HG03066 (cell line): ENCODE results near the gene DGKI.
"Not testable (repeated sequence)": the region's sequence is repeated elsewhere in the genome, so short reads cannot be mapped to it uniquely, and the experiment has no call there.

ENCODE experiments used
- ATAC-seq: cut with Tn5 transposase; IDR thresholded peaks from one replicate; pipeline ENCODE4 v1.9.1; 2021; ENCODE audit warnings: low read depth; ENCODE audit not compliant: unreplicated experiment

Gene DGKI

GRCh38 chr7:137753948-137754851 lies 92.6 kb downstream of the DGKI start:
- ATAC-seq = no peak

- no peak for ATAC-seq
Measured at GRCh38 chr7:137753575-137753947, 93.2 kb downstream of the DGKI start.

GRCh38 chr7:137753067-137753466 lies 93.7 kb downstream of the DGKI start:
- ATAC-seq = no peak

DNA sequence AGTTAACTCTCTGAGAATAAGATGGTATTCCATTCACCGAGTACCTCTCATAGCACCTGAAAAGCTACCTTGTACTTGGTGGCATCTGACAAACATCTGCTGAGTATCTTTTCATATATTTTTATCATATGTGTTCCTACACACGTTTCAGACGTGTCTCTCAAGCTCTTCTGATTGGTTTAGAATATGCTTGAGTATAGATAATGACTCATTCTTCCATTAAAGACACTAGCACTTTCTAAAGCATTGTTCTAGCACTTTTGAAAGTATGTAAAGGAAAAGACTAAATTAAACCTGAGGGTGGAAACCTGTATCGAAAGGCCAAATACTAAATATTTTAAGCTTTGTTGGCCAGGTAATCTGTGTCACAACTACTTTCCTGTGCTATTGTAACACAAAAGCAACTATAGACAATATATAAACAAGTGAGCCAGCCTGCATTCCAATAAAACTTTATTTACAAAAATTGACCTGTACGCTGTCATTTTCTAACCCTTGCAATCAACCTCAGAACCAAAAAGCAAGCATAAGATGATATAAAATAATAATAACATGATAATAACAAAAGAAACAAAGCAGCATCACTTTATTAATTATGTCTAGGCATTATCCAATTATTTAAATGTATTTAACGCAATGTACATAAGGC lies 95.3 kb downstream of the DGKI start:
- ATAC-seq = no peak

DNA sequence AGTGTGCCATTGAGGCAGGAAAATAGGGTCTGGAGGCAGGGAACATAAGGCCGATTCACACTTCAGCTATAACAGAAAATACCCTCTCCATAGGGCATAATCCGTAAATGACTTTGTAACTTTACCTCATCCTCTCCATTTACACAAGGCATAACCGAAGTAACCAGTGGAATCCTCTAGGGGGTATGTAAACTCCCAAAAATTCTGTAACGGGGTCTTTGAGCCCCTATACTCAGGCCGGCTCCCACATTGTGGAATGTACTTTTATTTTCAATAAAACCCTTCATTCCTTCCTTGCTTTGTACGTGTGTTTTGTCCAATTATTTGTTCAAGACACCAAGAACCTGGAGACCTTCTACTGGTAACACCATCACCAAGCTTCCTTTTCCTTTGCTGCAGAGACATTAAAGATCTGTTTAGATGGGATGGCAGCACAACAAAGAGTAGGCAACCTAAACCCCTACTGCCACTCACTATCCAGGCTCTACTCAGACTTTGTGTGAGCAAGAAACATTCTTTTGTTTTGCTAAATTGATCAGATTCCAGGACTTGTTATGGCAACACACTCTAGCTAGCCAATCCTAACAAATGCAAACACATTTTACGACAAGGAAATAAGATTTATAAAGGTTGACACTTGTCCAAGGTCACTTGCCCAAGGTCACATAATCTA lies 99.3 kb downstream of the DGKI start:
- ATAC-seq = no peak

GRCh38 chr7:137743021-137743420 lies 103.8 kb downstream of the DGKI start:
- no peak for ATAC-seq

- ATAC-seq = no peak
Measured at GRCh38 chr7:137742051-137742450, 104.7 kb downstream of the DGKI start.

GRCh38 chr7:137741443-137741842 lies 105.3 kb downstream of the DGKI start:
- no peak for ATAC-seq

GRCh38 chr7:137734221-137734620 lies 112.6 kb downstream of the DGKI start:
- no peak for ATAC-seq

GRCh38 chr7:137732168-137732567 lies 114.6 kb downstream of the DGKI start:
- no peak for ATAC-seq

- ATAC-seq = no peak
Measured at GRCh38 chr7:137731436-137731835, 115.3 kb downstream of the DGKI start.

DNA sequence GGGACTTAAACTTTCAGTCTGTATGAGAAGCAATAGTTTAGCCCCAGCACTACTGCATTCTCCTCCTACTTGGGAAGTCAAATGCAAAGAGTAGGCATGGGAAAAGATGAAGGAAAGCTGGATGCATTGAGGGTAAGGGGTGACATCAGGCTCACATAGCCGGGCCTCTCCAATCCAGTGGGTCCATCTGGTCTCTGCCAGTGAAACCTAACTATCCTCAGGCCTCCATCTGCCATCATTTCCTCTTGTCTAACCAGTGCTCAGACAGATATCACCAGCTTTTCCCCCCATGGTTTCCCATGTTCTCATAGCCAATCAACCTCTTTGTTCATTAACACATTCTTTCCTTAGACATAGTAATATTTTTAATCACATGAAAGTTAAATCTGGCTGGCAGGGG lies 118.3 kb downstream of the DGKI start:
- no peak for ATAC-seq

- ATAC-seq = no peak
Measured at GRCh38 chr7:137727413-137727812, 119.4 kb downstream of the DGKI start.

DNA sequence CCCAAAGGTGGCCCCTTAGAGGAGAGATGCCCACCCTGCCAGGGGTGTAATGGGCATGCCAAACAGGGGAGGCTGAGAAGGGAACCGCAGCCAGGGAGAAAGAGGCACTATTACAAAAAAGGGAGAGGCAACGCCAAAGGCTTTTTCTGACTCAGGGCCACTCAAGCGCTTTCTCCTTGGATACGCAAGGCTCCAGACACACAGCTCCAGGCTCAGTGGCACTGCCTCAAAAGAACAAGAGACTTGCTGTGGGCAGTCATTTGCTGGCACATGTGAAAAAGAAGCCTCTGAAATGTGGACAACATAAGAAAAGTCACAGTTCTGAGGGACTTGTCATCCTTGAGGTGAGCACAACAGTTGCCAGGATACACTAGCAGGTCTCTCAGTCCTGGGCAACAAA lies 128.4 kb downstream of the DGKI start:
- no peak for ATAC-seq

GRCh38 chr7:137717811-137718271 lies 128.9 kb downstream of the DGKI start:
- no peak for ATAC-seq

GRCh38 chr7:137717045-137717444 lies 129.7 kb downstream of the DGKI start:
- no peak for ATAC-seq

- ATAC-seq = no peak
Measured at GRCh38 chr7:137716061-137716460, 130.7 kb downstream of the DGKI start.

DNA sequence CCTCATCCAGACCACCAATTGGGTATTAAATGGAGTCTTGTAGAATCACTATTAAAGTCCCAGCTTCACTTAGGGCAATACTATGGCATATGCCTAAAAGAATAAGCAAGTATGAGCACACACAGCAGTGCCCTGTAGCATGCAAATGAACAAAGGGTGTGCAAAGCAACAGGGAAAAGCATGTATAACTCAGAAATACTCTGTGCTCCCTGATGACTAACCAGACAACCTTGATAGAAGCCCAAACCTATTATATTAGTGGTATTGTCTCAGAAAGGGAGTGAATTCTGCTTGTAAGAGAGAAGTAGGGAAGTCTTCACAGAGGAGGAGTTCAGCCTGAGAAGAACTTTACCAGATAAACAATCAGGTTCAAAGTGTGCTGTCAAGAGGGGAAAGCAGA lies 131.2 kb downstream of the DGKI start:
- ATAC-seq = no peak

- ATAC-seq = no peak
Measured at GRCh38 chr7:137715121-137715520, 131.7 kb downstream of the DGKI start.

GRCh38 chr7:137706330-137706729 lies 140.4 kb downstream of the DGKI start:
- not testable (repeated sequence) for ATAC-seq

GRCh38 chr7:137704723-137705122 lies 142.1 kb downstream of the DGKI start:
- ATAC-seq = no peak
